HFFc6 (cell line): ENCODE data around the gene DDHD1. TPM values are rescaled to one million over a fixed set of nuclear protein-coding genes. Genes with fewer than 3 reads are reported as not detected.
A peak's percentile ranks its signal among the peaks of the same experiment; 100 is the strongest.

Experiments used
- DNase-seq: peaks from one replicate; pipeline ENCODE4 v3.0.0-alpha.2; 2018
- H3K27ac Mint-ChIP-seq: 2 replicates; pipeline ENCODE4 v1.8.0; 2020; ENCODE audit warnings: mild to moderate bottlenecking, mixed read lengths
- H3K27me3 Mint-ChIP-seq: 2 replicates; pipeline ENCODE4 v1.8.0; 2021; ENCODE audit warnings: mild to moderate bottlenecking, moderate library complexity, mixed read lengths; ENCODE audit not compliant: insufficient read depth
- H3K36me3 Mint-ChIP-seq: 2 replicates; pipeline ENCODE4 v1.8.0; 2021; ENCODE audit warnings: low read depth, mixed read lengths
- H3K4me1 Mint-ChIP-seq: 2 replicates; pipeline ENCODE4 v1.8.0; 2020; ENCODE audit warnings: low read depth, mixed read lengths
- H3K4me3 Mint-ChIP-seq: 2 replicates; pipeline ENCODE4 v1.8.0; 2020; ENCODE audit warnings: mild to moderate bottlenecking, moderate library complexity, mixed read lengths
- H3K9me3 Mint-ChIP-seq: 2 replicates; pipeline ENCODE4 v1.8.0; 2020; ENCODE audit warnings: mild to moderate bottlenecking, mixed read lengths
- total RNA-seq, 6 experiments: library from RNA; stranded (reverse); fragmentation: NEBNext Ultra II Directional; extraction: Animal tissue kit (Norgen Biotek cat#: 25700); gene quantifications; 2 replicates in 1 of 6; 3 replicates in 5 of 6; pipeline ENCODE4 v1.2.3, GENCODE V29; 2021
- TF ChIP-seq, protein P1 (sequence below): fragments of 200-600 bp; sonication (generic); IDR thresholded peaks from 2 replicates; pipeline ENCODE4 v1.5.0; 2021; ENCODE audit warnings: antibody characterized with exemption, mild to moderate bottlenecking

DDHD1 gene
- total RNA-seq, 6 experiments from 2014 or later = 9.1 to 10.7 (median 9.7) TPM

GRCh38 chr14:53001787-53002378 is 151.2 kb downstream of the DDHD1 start:
- peaks cover 1% of the 10 kb centered on the region; the same call in 1 of the 2 replicates for H3K27me3 Mint-ChIP-seq
- H3K4me3 Mint-ChIP-seq = no peak overlapping the region
- peaks cover 29% of the 10 kb centered on the region for H3K4me1 Mint-ChIP-seq
- H3K36me3 Mint-ChIP-seq = no peaks in the 10 kb centered on the region
- TF ChIP-seq, protein P1, sequence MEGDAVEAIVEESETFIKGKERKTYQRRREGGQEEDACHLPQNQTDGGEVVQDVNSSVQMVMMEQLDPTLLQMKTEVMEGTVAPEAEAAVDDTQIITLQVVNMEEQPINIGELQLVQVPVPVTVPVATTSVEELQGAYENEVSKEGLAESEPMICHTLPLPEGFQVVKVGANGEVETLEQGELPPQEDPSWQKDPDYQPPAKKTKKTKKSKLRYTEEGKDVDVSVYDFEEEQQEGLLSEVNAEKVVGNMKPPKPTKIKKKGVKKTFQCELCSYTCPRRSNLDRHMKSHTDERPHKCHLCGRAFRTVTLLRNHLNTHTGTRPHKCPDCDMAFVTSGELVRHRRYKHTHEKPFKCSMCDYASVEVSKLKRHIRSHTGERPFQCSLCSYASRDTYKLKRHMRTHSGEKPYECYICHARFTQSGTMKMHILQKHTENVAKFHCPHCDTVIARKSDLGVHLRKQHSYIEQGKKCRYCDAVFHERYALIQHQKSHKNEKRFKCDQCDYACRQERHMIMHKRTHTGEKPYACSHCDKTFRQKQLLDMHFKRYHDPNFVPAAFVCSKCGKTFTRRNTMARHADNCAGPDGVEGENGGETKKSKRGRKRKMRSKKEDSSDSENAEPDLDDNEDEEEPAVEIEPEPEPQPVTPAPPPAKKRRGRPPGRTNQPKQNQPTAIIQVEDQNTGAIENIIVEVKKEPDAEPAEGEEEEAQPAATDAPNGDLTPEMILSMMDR = no peak
- no peaks in the 10 kb centered on the region for H3K9me3 Mint-ChIP-seq
- no peak overlapping the region for H3K27ac Mint-ChIP-seq
- DNase-seq = no peak

DNA sequence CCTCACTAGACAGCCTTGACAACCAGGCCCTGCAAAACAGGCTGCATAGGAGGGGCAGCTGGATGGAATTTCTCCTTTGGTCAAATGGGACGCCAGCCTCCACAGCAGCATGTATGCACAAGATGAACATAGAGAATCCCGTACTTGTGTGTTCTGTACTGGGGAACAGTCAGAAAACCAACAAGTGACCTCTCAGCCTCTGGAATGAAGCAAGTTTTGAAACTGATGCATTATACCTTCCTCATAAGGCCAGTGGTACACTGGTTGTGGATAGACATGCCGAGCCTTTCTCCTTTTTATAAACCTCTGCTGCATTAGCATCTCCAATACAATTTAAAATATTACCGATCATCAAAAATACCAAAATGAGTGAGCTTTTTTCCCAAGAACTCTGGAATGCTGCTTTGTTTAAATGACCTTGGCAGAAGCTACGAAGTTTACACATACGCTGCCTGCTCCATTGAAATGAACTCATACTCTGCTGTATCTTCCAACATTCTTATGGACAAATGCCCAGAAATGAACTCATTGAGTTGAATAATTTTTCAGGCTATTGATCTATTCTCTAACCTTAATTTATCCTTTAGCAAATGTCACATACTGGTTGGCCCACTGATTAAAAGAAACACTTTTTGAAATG is 154.6 kb downstream of the DDHD1 start:
- H3K4me1 Mint-ChIP-seq = peaks cover 29% of the 10 kb centered on the region
- TF ChIP-seq, protein P1 = no peak
- peak overlapping the region; percentile 32 for H3K27ac Mint-ChIP-seq
- H3K4me3 Mint-ChIP-seq = peak overlapping the region; percentile 49; the same call in 1 of the 2 replicates
- no peaks in the 10 kb centered on the region; the same call in 1 of the 2 replicates for H3K36me3 Mint-ChIP-seq
- peaks cover 1% of the 10 kb centered on the region; the same call in 1 of the 2 replicates for H3K27me3 Mint-ChIP-seq
- DNase-seq = peak; percentile 77
- H3K9me3 Mint-ChIP-seq = no peaks in the 10 kb centered on the region

GRCh38 chr14:52996493-52996892 is 156.6 kb downstream of the DDHD1 start:
- no peaks in the 10 kb centered on the region for H3K9me3 Mint-ChIP-seq
- peaks cover 36% of the 10 kb centered on the region for H3K4me1 Mint-ChIP-seq
- TF ChIP-seq, protein P1 = no peak
- H3K4me3 Mint-ChIP-seq = no peak overlapping the region
- no peak for DNase-seq
- H3K27ac Mint-ChIP-seq = no peak overlapping the region
- H3K36me3 Mint-ChIP-seq = no peaks in the 10 kb centered on the region; the same call in 1 of the 2 replicates
- H3K27me3 Mint-ChIP-seq = no peaks in the 10 kb centered on the region

DNA sequence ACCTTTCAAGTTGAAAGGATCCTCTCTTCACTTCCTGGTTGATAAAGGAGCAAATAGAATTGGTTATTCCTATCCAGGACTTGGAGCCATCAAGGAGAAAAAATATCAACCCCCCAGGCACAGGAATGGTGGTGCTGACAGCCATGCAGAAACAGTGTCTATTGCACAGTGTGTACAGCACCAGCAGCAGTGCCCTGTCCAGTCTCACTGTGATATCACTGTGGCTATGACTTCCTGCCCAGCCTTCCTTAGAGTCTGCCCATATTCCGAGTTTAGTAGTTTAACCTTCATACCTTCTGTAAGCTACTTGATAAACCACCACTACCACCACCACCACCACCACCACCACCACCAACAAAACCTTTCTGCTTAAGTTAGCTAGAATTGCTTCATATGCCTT is 157.1 kb downstream of the DDHD1 start:
- DNase-seq = no peak
- Mint-ChIP-seq H3K4me1 (peaks cover 36% of the 10 kb centered on the region), H3K27me3 (no peaks in the 10 kb centered on the region), H3K9me3 (no peaks in the 10 kb centered on the region), H3K4me3 (no peak overlapping the region), H3K27ac (no peak overlapping the region), H3K36me3 (no peaks in the 10 kb centered on the region; the same call in 1 of the 2 replicates)
- TF ChIP-seq, protein P1 = no peak

DNA sequence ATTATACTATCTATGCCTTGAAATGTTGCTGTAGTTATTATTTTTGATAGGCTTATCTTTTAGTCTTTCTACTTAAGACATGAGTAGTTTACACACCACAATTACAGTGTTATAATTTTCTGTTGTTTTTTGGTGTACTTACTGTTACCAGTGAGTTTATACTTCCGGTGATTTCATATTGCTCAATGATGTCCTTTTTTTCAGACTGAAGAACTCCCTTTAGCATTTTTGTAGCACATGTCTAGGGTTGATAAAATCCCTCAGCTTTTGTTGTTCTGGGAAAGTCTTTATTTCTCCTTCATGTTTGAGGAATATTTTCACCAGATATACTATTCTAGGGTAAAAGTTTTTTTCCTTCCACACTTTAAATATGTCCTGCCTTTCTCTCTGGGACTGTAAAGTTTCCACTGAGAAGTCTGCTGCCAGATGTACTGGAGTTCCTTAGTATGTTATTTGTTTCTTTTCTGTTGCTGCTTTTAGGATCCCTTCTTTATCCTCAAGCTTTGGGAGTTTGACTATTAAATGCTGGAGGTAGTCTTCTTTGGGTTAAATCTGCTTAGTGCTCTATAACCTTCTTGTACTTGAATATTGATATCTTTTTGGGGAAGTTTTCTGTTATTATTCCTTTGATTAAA is 160.8 kb downstream of the DDHD1 start:
- Mint-ChIP-seq H3K4me3 (no peak overlapping the region), H3K9me3 (no peaks in the 10 kb centered on the region), H3K27ac (no peak overlapping the region), H3K36me3 (no peaks in the 10 kb centered on the region; the same call in 1 of the 2 replicates), H3K4me1 (peaks cover 14% of the 10 kb centered on the region), H3K27me3 (no peaks in the 10 kb centered on the region)
- TF ChIP-seq, protein P1 = no peak
- no peak for DNase-seq
